Measurements from ENCODE around the gene TMPRSS11A. TPM values are rescaled to one million over a fixed set of nuclear protein-coding genes. Genes with fewer than 3 reads are reported as not detected.

TMPRSS11A gene
- total RNA-seq, 1 experiment from 2014 or later, result not detected

- no peak for TF ChIP-seq SP1 (CRISPR knock-in tag; conservative IDR thresholded peaks at IDR 0.05)
- TF ChIP-seq NFYB (CRISPR knock-in tag; conservative IDR thresholded peaks at IDR 0.05; ENCODE audit: low read depth), result no peak
- no peak for TF ChIP-seq ZMAT4 (CRISPR knock-in tag; IDR thresholded peaks at IDR 0.05)
- TF ChIP-seq ETV6 (CRISPR knock-in tag; IDR thresholded peaks at IDR 0.05), result no peak
Observed at GRCh38 chr4:67894659-67895058, 68.6 kb downstream of the TMPRSS11A start (continued).

- no peaks in the 10 kb centered on the region for H3K36me3 Mint-ChIP-seq
- ATAC-seq, result peak; percentile 98
- ChIA-PET CTCF (interaction anchor here (0.6 to 1.7 kb wide), 11 partner anchors 14 to 380 kb away, joined by 3 to 17 read pairs (median 4); no protein-coding TSS in a partner anchor), POLR2A (no interaction called here)
- peak; percentile 26 for DNase-seq (ENCODE audit: low spot score)
- H3K4me3 Mint-ChIP-seq, result no peak overlapping the region
- peaks cover 7% of the 10 kb centered on the region for H3K4me1 Mint-ChIP-seq
- no peak overlapping the region for H3K27ac Mint-ChIP-seq
- H3K27me3 Mint-ChIP-seq (ENCODE audit: low read depth), result no peaks in the 10 kb centered on the region
- peaks cover 10% of the 10 kb centered on the region for H3K9me3 Mint-ChIP-seq
- no peak for TF ChIP-seq TP53 (CRISPR knock-in tag; IDR thresholded peaks at IDR 0.05)
- TF ChIP-seq JUN (CRISPR knock-in tag; IDR thresholded peaks at IDR 0.05), result no peak
- no peak for TF ChIP-seq MYBL2 (CRISPR knock-in tag; IDR thresholded peaks at IDR 0.05)
- no peak for TF ChIP-seq NR3C1 (CRISPR knock-in tag; conservative IDR thresholded peaks at IDR 0.05; ENCODE audit: low read depth)
- TF ChIP-seq ATF2 (CRISPR knock-in tag; IDR thresholded peaks at IDR 0.05; ENCODE audit: borderline replicate concordance, low read depth), result no peak
- TF ChIP-seq ZNF512 (CRISPR knock-in tag; IDR thresholded peaks at IDR 0.05; ENCODE audit: borderline replicate concordance), result no peak
- no peak for TF ChIP-seq USF1 (CRISPR knock-in tag; IDR thresholded peaks at IDR 0.05)
- TF ChIP-seq CREM (CRISPR knock-in tag; IDR thresholded peaks at IDR 0.05), result no peak
- no peak for TF ChIP-seq ZNF138 (CRISPR knock-in tag; conservative IDR thresholded peaks at IDR 0.05)
- TF ChIP-seq KAT7 (CRISPR knock-in tag; IDR thresholded peaks at IDR 0.05; ENCODE audit: borderline replicate concordance), result no peak
Observed at GRCh38 chr4:67892905-67893304, 70.4 kb downstream of the TMPRSS11A start.

GRCh38 chr4:67892253-67892652 is 71.0 kb downstream of the TMPRSS11A start:
- H3K27me3 Mint-ChIP-seq (ENCODE audit: low read depth), result no peaks in the 10 kb centered on the region
- ChIA-PET POLR2A (no interaction called here), CTCF (interaction anchor here (0.6 to 1.7 kb wide), 11 partner anchors 15 to 380 kb away, joined by 3 to 17 read pairs (median 4); no protein-coding TSS in a partner anchor)
- H3K9me3 Mint-ChIP-seq, result peaks cover 10% of the 10 kb centered on the region
- no peak overlapping the region for H3K27ac Mint-ChIP-seq
- no peak for TF ChIP-seq ERG (CRISPR knock-in tag; IDR thresholded peaks at IDR 0.05)
- TF ChIP-seq ZNF121 (CRISPR knock-in tag; IDR thresholded peaks at IDR 0.05), result no peak
- no peak for TF ChIP-seq MLX (CRISPR knock-in tag; IDR thresholded peaks at IDR 0.05)
- no peak for TF ChIP-seq SP1 (CRISPR knock-in tag; conservative IDR thresholded peaks at IDR 0.05)
- TF ChIP-seq FOXK1 (CRISPR knock-in tag; IDR thresholded peaks at IDR 0.05), result no peak
- no peak for ATAC-seq
- peaks cover 7% of the 10 kb centered on the region for H3K4me1 Mint-ChIP-seq
- DNase-seq (ENCODE audit: low spot score), result no peak
- H3K4me3 Mint-ChIP-seq, result no peak overlapping the region
- H3K36me3 Mint-ChIP-seq, result no peaks in the 10 kb centered on the region

All from WTC11 (cell line).